Stimulated activated naive CD8-positive, alpha-beta T cell treated with anti-CD3 and anti-CD28 coated beads, Interleukin-15, amount 100 ng/mL, for 72 hours (primary cell): ENCODE results near the gene PRSS48.

Experiments
- ATAC-seq: fragments of 150-1000 bp; cut with Tn5 transposase; 2 replicates; pipeline ENCODE4 v1.10.0; 2021; ENCODE audit warnings: mild to moderate bottlenecking, moderate library complexity
- DNase-seq, 2 donors: peaks; one replicate each; pipeline ENCODE4 v3.0.0; 2021 to 2022
- H3K27ac Mint-ChIP-seq, 2 donors: one replicate each; pipeline ENCODE4 v1.8.0; 2022; ENCODE audit warnings: mild to moderate bottlenecking in 2 of 2, mixed read lengths in 2 of 2, moderate library complexity in 2 of 2
- H3K27me3 Mint-ChIP-seq: one replicate; pipeline ENCODE4 v1.8.0; 2022; ENCODE audit warnings: mixed read lengths
- H3K4me1 Mint-ChIP-seq: one replicate; pipeline ENCODE4 v1.8.0; 2022; ENCODE audit warnings: mild to moderate bottlenecking, mixed read lengths
- H3K4me3 Mint-ChIP-seq, 2 donors: one replicate each; pipeline ENCODE4 v1.8.0; 2022; ENCODE audit warnings: mild to moderate bottlenecking in 2 of 2, mixed read lengths in 2 of 2, moderate library complexity in 1 of 2
- H3K9me3 Mint-ChIP-seq, 2 donors: one replicate each; pipeline ENCODE4 v1.8.0; 2022; ENCODE audit warnings: mixed read lengths in 2 of 2

PRSS48 gene

GRCh38 chr4:151294833-151295496 lies 18.0 kb downstream of the PRSS48 start:
- Mint-ChIP-seq H3K9me3 (no peaks in the 10 kb centered on the region), H3K4me1 (no peaks in the 10 kb centered on the region), H3K27ac (peak overlapping the region in 1 of 2 donors; percentile 17), H3K4me3 (no peak overlapping the region), H3K27me3 (no peaks in the 10 kb centered on the region)
- no peak for ATAC-seq
- no peak for DNase-seq

GRCh38 chr4:151296227-151296626 lies 19.3 kb downstream of the PRSS48 start:
- peaks cover 0 to under 1% of the 10 kb centered on the region in 2 donors for H3K9me3 Mint-ChIP-seq
- peaks cover under 1% of the 10 kb centered on the region for H3K27me3 Mint-ChIP-seq
- H3K4me1 Mint-ChIP-seq = no peaks in the 10 kb centered on the region
- DNase-seq (no peak), ATAC-seq (no peak)
- no peak overlapping the region for H3K27ac Mint-ChIP-seq
- H3K4me3 Mint-ChIP-seq = no peak overlapping the region

- Mint-ChIP-seq H3K9me3 (peaks cover 4 to 6% of the 10 kb centered on the region in 2 donors), H3K27ac (no peak overlapping the region), H3K27me3 (peaks cover 8% of the 10 kb centered on the region), H3K4me1 (no peaks in the 10 kb centered on the region), H3K4me3 (no peak overlapping the region)
- DNase-seq = no peak
- no peak for ATAC-seq
These were observed 20.2 kb downstream of the PRSS48 start for GRCh38 chr4:151297170-151297569.

GRCh38 chr4:151302432-151302831 lies 25.5 kb downstream of the PRSS48 start:
- Mint-ChIP-seq H3K4me1 (no peaks in the 10 kb centered on the region), H3K9me3 (peaks cover 4 to 6% of the 10 kb centered on the region in 2 donors), H3K27ac (no peak overlapping the region), H3K4me3 (no peak overlapping the region), H3K27me3 (peaks cover 8% of the 10 kb centered on the region)
- ATAC-seq (no peak), DNase-seq (no peak)

GRCh38 chr4:151304226-151304625 lies 27.3 kb downstream of the PRSS48 start:
- ATAC-seq (no peak), DNase-seq (no peak)
- no peaks in the 10 kb centered on the region for H3K4me1 Mint-ChIP-seq

GRCh38 chr4:151304755-151305154 lies 27.8 kb downstream of the PRSS48 start:
- ATAC-seq = no peak
- H3K27me3 Mint-ChIP-seq = peaks cover 8% of the 10 kb centered on the region
- H3K9me3 Mint-ChIP-seq = peaks cover 4 to 6% of the 10 kb centered on the region in 2 donors
- H3K4me3 Mint-ChIP-seq = no peak overlapping the region
- H3K27ac Mint-ChIP-seq = no peak overlapping the region
- no peak for DNase-seq
- no peaks in the 10 kb centered on the region for H3K4me1 Mint-ChIP-seq

More at GRCh38 chr4:151304226-151304625, 27.3 kb downstream of the PRSS48 start:
- H3K27me3 Mint-ChIP-seq = peaks cover 8% of the 10 kb centered on the region
- no peak overlapping the region for H3K27ac Mint-ChIP-seq
- peaks cover 4 to 6% of the 10 kb centered on the region in 2 donors for H3K9me3 Mint-ChIP-seq
- H3K4me3 Mint-ChIP-seq = no peak overlapping the region

- ATAC-seq = no peak
- peaks cover 4% of the 10 kb centered on the region for H3K27me3 Mint-ChIP-seq
- H3K9me3 Mint-ChIP-seq = no peaks in the 10 kb centered on the region
- no peak overlapping the region for H3K27ac Mint-ChIP-seq
- no peak overlapping the region for H3K4me3 Mint-ChIP-seq
- H3K4me1 Mint-ChIP-seq = no peaks in the 10 kb centered on the region
- DNase-seq = no peak
These were observed 33.3 kb downstream of the PRSS48 start for GRCh38 chr4:151310124-151310728.

- H3K27me3 Mint-ChIP-seq = peaks cover 16% of the 10 kb centered on the region
These were observed 36.5 kb downstream of the PRSS48 start for GRCh38 chr4:151313306-151314009.

GRCh38 chr4:151314010-151314355 lies 37.0 kb downstream of the PRSS48 start:
- DNase-seq = no peak
- no peaks in the 10 kb centered on the region for H3K4me1 Mint-ChIP-seq
- no peak for ATAC-seq

More at GRCh38 chr4:151313306-151314009, 36.5 kb downstream of the PRSS48 start:
- no peak for ATAC-seq
- Mint-ChIP-seq H3K4me3 (no peak overlapping the region), H3K4me1 (no peaks in the 10 kb centered on the region), H3K9me3 (no peaks in the 10 kb centered on the region), H3K27ac (no peak overlapping the region)
- DNase-seq = no peak

GRCh38 chr4:151314479-151314878 lies 37.5 kb downstream of the PRSS48 start:
- Mint-ChIP-seq H3K9me3 (no peaks in the 10 kb centered on the region), H3K27ac (no peak overlapping the region), H3K4me3 (no peak overlapping the region), H3K4me1 (no peaks in the 10 kb centered on the region), H3K27me3 (peaks cover 20% of the 10 kb centered on the region)
- DNase-seq (no peak), ATAC-seq (no peak)

More at GRCh38 chr4:151314010-151314355, 37.0 kb downstream of the PRSS48 start:
- Mint-ChIP-seq H3K4me3 (no peak overlapping the region), H3K27ac (no peak overlapping the region), H3K27me3 (peaks cover 16% of the 10 kb centered on the region), H3K9me3 (no peaks in the 10 kb centered on the region)

GRCh38 chr4:151315212-151315886 lies 38.4 kb downstream of the PRSS48 start:
- DNase-seq = no peak
- no peak overlapping the region for H3K4me3 Mint-ChIP-seq

GRCh38 chr4:151316645-151317044 lies 39.7 kb downstream of the PRSS48 start:
- DNase-seq (no peak), ATAC-seq (no peak)
- Mint-ChIP-seq H3K27me3 (peaks cover 41% of the 10 kb centered on the region), H3K27ac (no peak overlapping the region), H3K4me3 (no peak overlapping the region), H3K9me3 (no peaks in the 10 kb centered on the region), H3K4me1 (no peaks in the 10 kb centered on the region)

More at GRCh38 chr4:151315212-151315886, 38.4 kb downstream of the PRSS48 start:
- no peak for ATAC-seq
- Mint-ChIP-seq H3K4me1 (no peaks in the 10 kb centered on the region), H3K9me3 (no peaks in the 10 kb centered on the region), H3K27ac (no peak overlapping the region), H3K27me3 (peaks cover 28% of the 10 kb centered on the region)

- no peak overlapping the region for H3K27ac Mint-ChIP-seq
- H3K4me1 Mint-ChIP-seq = no peaks in the 10 kb centered on the region
- ATAC-seq = no peak
- no peaks in the 10 kb centered on the region for H3K9me3 Mint-ChIP-seq
- H3K4me3 Mint-ChIP-seq = no peak overlapping the region
- DNase-seq = no peak
- peaks cover 59% of the 10 kb centered on the region for H3K27me3 Mint-ChIP-seq
These were observed 41.5 kb downstream of the PRSS48 start for GRCh38 chr4:151318307-151319006.

- no peak for ATAC-seq
- H3K27ac Mint-ChIP-seq = no peak overlapping the region
These were observed 42.5 kb downstream of the PRSS48 start for GRCh38 chr4:151319490-151319889.

GRCh38 chr4:151321586-151321985 lies 44.6 kb downstream of the PRSS48 start:
- Mint-ChIP-seq H3K27me3 (peaks cover 75% of the 10 kb centered on the region), H3K9me3 (no peaks in the 10 kb centered on the region), H3K4me1 (peaks cover 8% of the 10 kb centered on the region), H3K27ac (no peak overlapping the region), H3K4me3 (no peak overlapping the region)
- ATAC-seq = no peak
- no peak for DNase-seq

More at GRCh38 chr4:151319490-151319889, 42.5 kb downstream of the PRSS48 start:
- H3K4me3 Mint-ChIP-seq = no peak overlapping the region
- no peaks in the 10 kb centered on the region for H3K4me1 Mint-ChIP-seq
- no peak for DNase-seq
- peaks cover 70% of the 10 kb centered on the region for H3K27me3 Mint-ChIP-seq
- no peaks in the 10 kb centered on the region for H3K9me3 Mint-ChIP-seq
